HEK293 (cell line): ENCODE measurements around the gene WIPF3.

ENCODE experiments used
- KLF1 ChIP-seq: fragments of 450-650 bp; formaldehyde crosslinking; IDR thresholded peaks from 2 replicates; pipeline ENCODE4 v1.5.1; 2016; ENCODE audit warnings: missing biosample characterization, missing genetic modification characterization
- SETDB1 ChIP-seq: IDR thresholded peaks from one replicate; pipeline ENCODE4 v1.6.1; 2017; ENCODE audit warnings: mild to moderate bottlenecking, low read length, moderate library complexity, mixed read lengths; ENCODE audit not compliant: insufficient read length
- ZBTB1 ChIP-seq: fragments of 450-650 bp; formaldehyde crosslinking; IDR thresholded peaks from 2 replicates; pipeline ENCODE4 v1.5.1; 2016; ENCODE audit warnings: missing biosample characterization, missing genetic modification characterization
- ZBTB8A ChIP-seq: fragments of 450-650 bp; formaldehyde crosslinking; IDR thresholded peaks from 2 replicates; pipeline ENCODE4 v1.5.1; 2016; ENCODE audit warnings: missing biosample characterization, missing genetic modification characterization
- ZFP3 ChIP-seq: fragments of 450-650 bp; formaldehyde crosslinking; IDR thresholded peaks from 2 replicates; pipeline ENCODE4 v1.5.1; 2016; ENCODE audit warnings: low read depth, missing biosample characterization, missing genetic modification characterization
- ZNF121 ChIP-seq: fragments of 450-650 bp; formaldehyde crosslinking; IDR thresholded peaks from 2 replicates; pipeline ENCODE4 v1.5.1; 2016; ENCODE audit warnings: missing biosample characterization, missing genetic modification characterization
- ZNF335 ChIP-seq: fragments of 450-650 bp; formaldehyde crosslinking; conservative IDR thresholded peaks from 2 replicates; pipeline ENCODE4 v1.5.1; 2016; ENCODE audit warnings: missing biosample characterization, missing genetic modification characterization
- ZNF660 ChIP-seq: fragments of 450-650 bp; IDR thresholded peaks from 2 replicates; pipeline ENCODE4 v1.5.1; 2018; ENCODE audit warnings: missing biosample characterization, mild to moderate bottlenecking, missing genetic modification characterization
- ZNF707 ChIP-seq: fragments of 450-650 bp; formaldehyde crosslinking; IDR thresholded peaks from 2 replicates; pipeline ENCODE4 v1.5.1; 2016; ENCODE audit warnings: missing biosample characterization, missing genetic modification characterization
- TF ChIP-seq, protein P1 (sequence below): fragments of 450-650 bp; formaldehyde crosslinking; IDR thresholded peaks from 2 replicates; pipeline ENCODE4 v1.5.1; 2016; ENCODE audit warnings: missing biosample characterization, missing genetic modification characterization
- TF ChIP-seq, protein P2 (sequence below): fragments of 450-650 bp; formaldehyde crosslinking; IDR thresholded peaks from 2 replicates; pipeline ENCODE4 v1.5.1; 2016; ENCODE audit warnings: missing biosample characterization, missing genetic modification characterization

DNA sequence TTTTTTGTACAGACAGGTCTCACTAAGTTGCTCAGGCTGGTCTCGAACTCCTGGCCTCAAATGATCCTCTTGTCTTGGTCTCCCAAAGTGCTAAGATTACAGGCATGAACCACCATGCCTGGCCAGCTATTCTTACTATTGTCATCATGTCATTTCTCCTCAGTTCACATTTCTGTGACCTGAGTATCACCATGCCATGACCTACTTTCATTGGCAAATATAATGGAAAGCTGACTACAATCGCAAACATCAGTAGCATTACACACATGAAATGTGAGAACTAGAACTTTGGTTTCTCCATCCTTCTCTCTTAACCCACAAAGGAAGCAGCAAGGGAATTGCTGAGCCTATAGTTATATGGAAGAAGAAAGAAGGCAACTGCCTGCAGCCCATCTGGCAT, 26.0 kb upstream of the WIPF3 start:
- TF ChIP-seq SETDB1: no peak
- no peak for TF ChIP-seq ZBTB8A (tag by site-specific recombination)
- TF ChIP-seq KLF1: no peak
- TF ChIP-seq, protein P1, sequence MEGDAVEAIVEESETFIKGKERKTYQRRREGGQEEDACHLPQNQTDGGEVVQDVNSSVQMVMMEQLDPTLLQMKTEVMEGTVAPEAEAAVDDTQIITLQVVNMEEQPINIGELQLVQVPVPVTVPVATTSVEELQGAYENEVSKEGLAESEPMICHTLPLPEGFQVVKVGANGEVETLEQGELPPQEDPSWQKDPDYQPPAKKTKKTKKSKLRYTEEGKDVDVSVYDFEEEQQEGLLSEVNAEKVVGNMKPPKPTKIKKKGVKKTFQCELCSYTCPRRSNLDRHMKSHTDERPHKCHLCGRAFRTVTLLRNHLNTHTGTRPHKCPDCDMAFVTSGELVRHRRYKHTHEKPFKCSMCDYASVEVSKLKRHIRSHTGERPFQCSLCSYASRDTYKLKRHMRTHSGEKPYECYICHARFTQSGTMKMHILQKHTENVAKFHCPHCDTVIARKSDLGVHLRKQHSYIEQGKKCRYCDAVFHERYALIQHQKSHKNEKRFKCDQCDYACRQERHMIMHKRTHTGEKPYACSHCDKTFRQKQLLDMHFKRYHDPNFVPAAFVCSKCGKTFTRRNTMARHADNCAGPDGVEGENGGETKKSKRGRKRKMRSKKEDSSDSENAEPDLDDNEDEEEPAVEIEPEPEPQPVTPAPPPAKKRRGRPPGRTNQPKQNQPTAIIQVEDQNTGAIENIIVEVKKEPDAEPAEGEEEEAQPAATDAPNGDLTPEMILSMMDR (tag by site-specific recombination): no peak
- TF ChIP-seq ZNF121 (tag by site-specific recombination): no peak
- no peak for TF ChIP-seq ZFP3 (tag by site-specific recombination)
- no peak for TF ChIP-seq ZNF660 (tag by site-specific recombination)
- no peak for TF ChIP-seq ZBTB1 (tag by site-specific recombination)
- TF ChIP-seq ZNF707 (tag by site-specific recombination): no peak
- TF ChIP-seq, protein P2, sequence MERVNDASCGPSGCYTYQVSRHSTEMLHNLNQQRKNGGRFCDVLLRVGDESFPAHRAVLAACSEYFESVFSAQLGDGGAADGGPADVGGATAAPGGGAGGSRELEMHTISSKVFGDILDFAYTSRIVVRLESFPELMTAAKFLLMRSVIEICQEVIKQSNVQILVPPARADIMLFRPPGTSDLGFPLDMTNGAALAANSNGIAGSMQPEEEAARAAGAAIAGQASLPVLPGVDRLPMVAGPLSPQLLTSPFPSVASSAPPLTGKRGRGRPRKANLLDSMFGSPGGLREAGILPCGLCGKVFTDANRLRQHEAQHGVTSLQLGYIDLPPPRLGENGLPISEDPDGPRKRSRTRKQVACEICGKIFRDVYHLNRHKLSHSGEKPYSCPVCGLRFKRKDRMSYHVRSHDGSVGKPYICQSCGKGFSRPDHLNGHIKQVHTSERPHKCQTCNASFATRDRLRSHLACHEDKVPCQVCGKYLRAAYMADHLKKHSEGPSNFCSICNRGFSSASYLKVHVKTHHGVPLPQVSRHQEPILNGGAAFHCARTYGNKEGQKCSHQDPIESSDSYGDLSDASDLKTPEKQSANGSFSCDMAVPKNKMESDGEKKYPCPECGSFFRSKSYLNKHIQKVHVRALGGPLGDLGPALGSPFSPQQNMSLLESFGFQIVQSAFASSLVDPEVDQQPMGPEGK: no peak
- no peak for TF ChIP-seq ZNF335
